Chondrocyte (in vitro differentiated cells): ENCODE measurements around the gene JPH3. TPM values are rescaled to one million over a fixed set of nuclear protein-coding genes. Genes with fewer than 3 reads are reported as not detected.

ENCODE experiments used
- DNase-seq: peaks from one replicate; pipeline ENCODE4 v3.0.0; 2021; ENCODE audit warnings: mixed read lengths, low spot score
- H3K27ac Mint-ChIP-seq: one replicate; pipeline ENCODE4 v1.8.0; 2021; ENCODE audit warnings: mild to moderate bottlenecking, moderate library complexity, mixed read lengths; ENCODE audit not compliant: unreplicated experiment
- H3K27me3 Mint-ChIP-seq: 2 replicates; pipeline ENCODE4 v1.8.0; 2021; ENCODE audit warnings: low read depth, mixed read lengths
- H3K36me3 Mint-ChIP-seq: 2 replicates; pipeline ENCODE4 v1.8.0; 2021; ENCODE audit warnings: low read depth, mixed read lengths
- H3K4me1 Mint-ChIP-seq: 2 replicates; pipeline ENCODE4 v1.8.0; 2021; ENCODE audit warnings: low read depth, mild to moderate bottlenecking, mixed read lengths
- H3K4me3 Mint-ChIP-seq: one replicate; pipeline ENCODE4 v1.8.0; 2021; ENCODE audit warnings: mild to moderate bottlenecking, moderate library complexity, mixed read lengths; ENCODE audit not compliant: unreplicated experiment
- H3K9me3 Mint-ChIP-seq: 2 replicates; pipeline ENCODE4 v1.8.0; 2021; ENCODE audit warnings: low read depth, mixed read lengths
- total RNA-seq: library from RNA; stranded (reverse); gene quantifications from 3 replicates; pipeline ENCODE4 v1.2.1, GENCODE V29; 2021
- TF ChIP-seq, protein P1 (sequence below): fragments of 200-600 bp; sonication (generic); IDR thresholded peaks from 2 replicates; pipeline ENCODE4 v1.5.0; 2021; ENCODE audit warnings: antibody characterized with exemption, mild to moderate bottlenecking, moderate library complexity

The JPH3 gene
- total RNA-seq, 1 donor from 2014 or later = 1.2 TPM

DNA sequence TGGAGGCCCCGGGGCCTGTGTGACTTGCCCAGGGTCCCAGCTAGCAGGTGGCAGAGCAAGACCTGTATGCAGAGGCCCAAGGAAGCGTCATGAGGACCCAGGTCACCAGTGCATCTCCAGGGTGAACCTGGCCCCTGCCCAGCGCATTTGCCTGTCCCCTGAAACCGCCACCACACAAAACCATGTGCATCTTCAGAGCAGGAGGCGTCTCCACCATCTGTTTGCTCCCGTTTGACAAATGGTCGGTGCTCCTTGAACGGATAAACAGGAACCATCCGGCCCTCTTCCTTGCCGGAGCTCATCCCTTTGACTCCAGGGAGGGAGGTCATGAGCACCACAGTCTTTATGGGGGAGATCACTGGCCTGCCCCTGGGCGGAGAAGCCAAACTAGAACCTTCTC lies 62.5 kb downstream of the JPH3 start:
- peaks cover 36% of the 10 kb centered on the region for H3K27me3 Mint-ChIP-seq
- no peaks in the 10 kb centered on the region for H3K4me1 Mint-ChIP-seq
- DNase-seq = no peak
- no peak overlapping the region for H3K27ac Mint-ChIP-seq
- H3K4me3 Mint-ChIP-seq = no peak overlapping the region
- no peaks in the 10 kb centered on the region for H3K9me3 Mint-ChIP-seq
- H3K36me3 Mint-ChIP-seq = no peaks in the 10 kb centered on the region
- TF ChIP-seq, protein P1, sequence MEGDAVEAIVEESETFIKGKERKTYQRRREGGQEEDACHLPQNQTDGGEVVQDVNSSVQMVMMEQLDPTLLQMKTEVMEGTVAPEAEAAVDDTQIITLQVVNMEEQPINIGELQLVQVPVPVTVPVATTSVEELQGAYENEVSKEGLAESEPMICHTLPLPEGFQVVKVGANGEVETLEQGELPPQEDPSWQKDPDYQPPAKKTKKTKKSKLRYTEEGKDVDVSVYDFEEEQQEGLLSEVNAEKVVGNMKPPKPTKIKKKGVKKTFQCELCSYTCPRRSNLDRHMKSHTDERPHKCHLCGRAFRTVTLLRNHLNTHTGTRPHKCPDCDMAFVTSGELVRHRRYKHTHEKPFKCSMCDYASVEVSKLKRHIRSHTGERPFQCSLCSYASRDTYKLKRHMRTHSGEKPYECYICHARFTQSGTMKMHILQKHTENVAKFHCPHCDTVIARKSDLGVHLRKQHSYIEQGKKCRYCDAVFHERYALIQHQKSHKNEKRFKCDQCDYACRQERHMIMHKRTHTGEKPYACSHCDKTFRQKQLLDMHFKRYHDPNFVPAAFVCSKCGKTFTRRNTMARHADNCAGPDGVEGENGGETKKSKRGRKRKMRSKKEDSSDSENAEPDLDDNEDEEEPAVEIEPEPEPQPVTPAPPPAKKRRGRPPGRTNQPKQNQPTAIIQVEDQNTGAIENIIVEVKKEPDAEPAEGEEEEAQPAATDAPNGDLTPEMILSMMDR = no peak

DNA sequence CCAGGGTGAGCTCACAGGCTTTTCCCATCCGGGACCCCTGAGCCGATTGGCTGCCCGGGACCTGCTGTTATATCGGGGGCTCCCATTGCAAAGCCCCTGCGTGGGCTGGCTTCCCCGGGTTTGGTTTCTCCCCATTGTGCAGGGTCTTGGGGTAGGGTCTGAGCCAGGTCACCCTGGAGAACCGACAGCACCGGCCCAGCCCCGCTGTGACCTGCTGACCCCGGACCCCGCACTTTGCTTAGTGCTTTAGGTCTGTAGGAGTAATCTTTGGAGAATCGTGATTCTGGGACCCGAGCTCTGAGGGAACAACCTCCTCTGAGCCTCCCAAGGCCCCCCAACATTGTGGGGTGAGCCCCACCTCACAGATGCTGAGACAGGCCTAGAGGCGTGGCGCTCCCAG lies 62.9 kb downstream of the JPH3 start:
- Mint-ChIP-seq H3K4me1 (no peaks in the 10 kb centered on the region), H3K9me3 (no peaks in the 10 kb centered on the region), H3K36me3 (no peaks in the 10 kb centered on the region), H3K27ac (no peak overlapping the region), H3K27me3 (peaks cover 36% of the 10 kb centered on the region), H3K4me3 (no peak overlapping the region)
- TF ChIP-seq, protein P1 = no peak
- no peak for DNase-seq

DNA sequence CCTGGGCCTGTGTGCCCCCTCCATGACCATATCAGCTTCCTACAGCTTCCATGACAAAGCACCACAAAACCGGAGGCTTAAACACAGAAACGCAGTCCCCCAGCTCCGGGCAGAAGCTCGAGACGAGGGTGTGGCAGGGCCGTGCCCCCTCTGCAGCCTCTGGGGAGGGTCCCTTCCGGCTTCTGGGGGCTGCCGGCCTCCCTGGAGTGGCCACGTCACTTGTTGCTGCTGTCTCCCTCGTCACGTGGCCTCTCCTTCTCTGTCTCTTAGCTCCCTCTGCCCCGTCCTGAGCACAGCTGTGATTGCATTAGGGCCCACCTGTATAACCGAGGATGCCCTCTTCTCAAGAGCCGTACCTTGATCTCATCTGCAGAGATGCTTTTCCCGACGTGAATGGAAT lies 64.6 kb downstream of the JPH3 start:
- no peak overlapping the region for H3K4me3 Mint-ChIP-seq
- peaks cover 28% of the 10 kb centered on the region for H3K27me3 Mint-ChIP-seq
- no peaks in the 10 kb centered on the region for H3K36me3 Mint-ChIP-seq
- no peaks in the 10 kb centered on the region for H3K4me1 Mint-ChIP-seq
- no peak for DNase-seq
- H3K27ac Mint-ChIP-seq = no peak overlapping the region
- no peaks in the 10 kb centered on the region for H3K9me3 Mint-ChIP-seq
- TF ChIP-seq, protein P1 = no peak

DNA sequence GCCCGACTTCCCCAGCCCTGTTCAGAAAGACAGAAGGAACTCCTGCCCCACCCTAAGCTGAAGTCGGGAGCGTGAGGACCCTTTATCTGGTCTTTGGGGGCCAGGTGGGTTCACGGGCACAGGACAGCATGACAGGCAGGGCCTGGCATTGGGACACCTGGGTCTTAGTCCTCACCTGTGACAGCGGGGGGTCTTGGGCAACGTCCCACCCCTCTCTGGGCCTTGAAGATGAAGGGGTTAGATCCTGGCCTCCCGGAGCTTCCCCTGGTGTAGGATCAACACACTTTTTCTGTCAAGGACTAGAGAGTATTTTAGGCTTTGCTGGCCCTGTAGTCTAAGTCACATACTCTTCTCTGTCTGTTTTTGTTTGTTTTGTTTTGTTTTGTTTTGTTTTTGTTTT lies 65.1 kb downstream of the JPH3 start:
- Mint-ChIP-seq H3K27ac (no peak overlapping the region), H3K36me3 (no peaks in the 10 kb centered on the region), H3K9me3 (no peaks in the 10 kb centered on the region), H3K27me3 (peaks cover 28% of the 10 kb centered on the region), H3K4me3 (no peak overlapping the region), H3K4me1 (no peaks in the 10 kb centered on the region)
- TF ChIP-seq, protein P1 = no peak
- no peak for DNase-seq

DNA sequence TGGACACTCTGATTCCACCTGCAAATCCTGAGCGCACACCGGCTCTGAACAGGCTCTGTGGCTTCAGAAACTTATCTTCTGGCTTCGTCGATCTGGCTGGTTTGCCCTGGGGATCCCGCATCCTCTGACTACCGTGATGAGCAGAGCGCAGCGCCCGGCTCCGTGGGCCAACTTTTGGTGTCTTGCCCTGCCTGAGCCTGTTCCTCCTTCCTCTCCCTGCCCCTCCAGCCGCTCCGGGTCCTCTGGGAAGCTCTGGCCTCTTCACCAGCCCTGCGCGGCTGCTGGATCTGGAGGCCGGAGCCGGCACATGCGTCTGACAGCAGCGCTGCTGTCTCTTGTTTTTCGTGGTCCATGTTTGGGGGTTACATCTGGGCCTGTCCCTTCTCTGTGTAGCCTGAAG lies 65.6 kb downstream of the JPH3 start:
- DNase-seq = no peak
- no peaks in the 10 kb centered on the region for H3K4me1 Mint-ChIP-seq
- peaks cover 25% of the 10 kb centered on the region for H3K27me3 Mint-ChIP-seq
- H3K27ac Mint-ChIP-seq = no peak overlapping the region
- H3K9me3 Mint-ChIP-seq = no peaks in the 10 kb centered on the region
- TF ChIP-seq, protein P1 = no peak
- H3K4me3 Mint-ChIP-seq = no peak overlapping the region
- no peaks in the 10 kb centered on the region for H3K36me3 Mint-ChIP-seq
